ENCODE results near the gene MMP15.
"Not testable (repeated sequence)": the region's sequence is repeated elsewhere in the genome, so short reads cannot be mapped to it uniquely, and the experiment has no call there.

Gene MMP15

GRCh38 chr16:58054289-58054688, 28.7 kb downstream of the MMP15 start:
- DNase-seq (ENCODE audit: insufficient read length, low spot score) (no peak), FAIRE-seq (no peak)
- no peak for TF ChIP-seq CTCF (IDR thresholded peaks at IDR 0.05; ENCODE audit: insufficient read depth, missing control alignments)

- FAIRE-seq (no peak), DNase-seq (ENCODE audit: insufficient read length, low spot score) (no peak)
- TF ChIP-seq CTCF (IDR thresholded peaks at IDR 0.05; ENCODE audit: insufficient read depth, missing control alignments): no peak
Measured at GRCh38 chr16:58056580-58056979, 31.0 kb downstream of the MMP15 start.

- TF ChIP-seq CTCF (IDR thresholded peaks at IDR 0.05; ENCODE audit: insufficient read depth, missing control alignments): no peak
- FAIRE-seq: no peak
- DNase-seq (ENCODE audit: insufficient read length, low spot score): no peak
Measured at GRCh38 chr16:58057121-58057520, 31.6 kb downstream of the MMP15 start.

DNA sequence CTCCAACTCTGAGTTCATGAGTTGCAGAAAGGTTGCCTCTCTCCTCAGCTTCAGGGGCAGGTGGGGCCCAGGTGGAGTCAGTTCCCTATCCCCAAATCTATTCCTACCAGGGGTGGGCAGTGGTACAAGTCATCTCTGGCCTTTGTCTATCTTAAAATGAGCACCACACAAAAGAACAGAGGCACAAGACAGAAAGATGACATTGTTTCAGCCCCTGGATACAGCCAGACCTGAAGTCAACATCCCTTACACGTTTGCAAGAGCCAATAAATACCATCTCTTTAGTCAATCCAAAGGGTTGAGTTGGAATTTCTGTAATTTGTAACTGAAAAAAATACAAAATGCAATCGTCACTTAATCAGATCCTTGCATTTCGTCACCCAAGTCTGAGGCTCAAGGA, 32.2 kb downstream of the MMP15 start:
- no peak for FAIRE-seq
- TF ChIP-seq CTCF (IDR thresholded peaks at IDR 0.05; ENCODE audit: insufficient read depth, missing control alignments): no peak

GRCh38 chr16:58062821-58063220, 37.3 kb downstream of the MMP15 start:
- DNase-seq (ENCODE audit: insufficient read length, low spot score) (no peak), FAIRE-seq (no peak)
- TF ChIP-seq CTCF (IDR thresholded peaks at IDR 0.05; ENCODE audit: insufficient read depth, missing control alignments): no peak

More for the DNA sequence above, 32.2 kb downstream of the MMP15 start:
- no peak for DNase-seq (ENCODE audit: insufficient read length, low spot score)

DNA sequence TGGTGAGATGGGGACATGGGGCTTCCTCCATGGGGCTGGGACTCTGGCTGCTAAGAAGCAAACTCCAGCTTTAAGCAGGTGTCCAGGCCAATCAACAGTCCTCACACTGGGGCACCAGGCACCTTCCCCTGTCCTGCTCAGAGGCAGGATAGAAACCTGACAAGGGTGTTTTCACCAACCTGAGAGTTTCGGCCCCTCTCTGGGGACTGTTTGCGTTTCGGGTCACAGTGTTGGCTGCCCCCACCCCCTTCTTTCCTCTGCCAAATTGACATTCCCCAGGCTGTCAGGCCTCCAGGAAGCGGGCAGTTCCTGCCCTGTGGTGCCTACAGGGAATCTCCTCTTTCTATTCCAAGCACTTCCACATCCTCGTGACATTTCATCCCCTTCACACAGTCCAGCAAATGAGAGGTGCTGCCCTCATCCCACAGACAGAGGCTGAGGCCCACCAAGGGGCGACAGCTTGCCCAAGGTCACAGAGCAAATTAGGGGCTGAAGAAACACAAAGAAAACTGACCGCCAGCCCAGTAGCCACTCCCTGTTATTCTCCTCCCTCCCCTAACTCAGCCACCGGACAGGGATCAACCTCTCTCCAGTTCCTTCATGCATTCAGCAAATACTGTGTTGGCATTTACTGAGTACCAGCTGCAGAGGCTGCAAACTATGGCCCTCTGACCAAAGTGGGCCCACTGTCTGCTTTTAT, 38.0 kb downstream of the MMP15 start:
- FAIRE-seq: no peak
- no peak for DNase-seq (ENCODE audit: insufficient read length, low spot score)
- no peak for TF ChIP-seq CTCF (IDR thresholded peaks at IDR 0.05; ENCODE audit: insufficient read depth, missing control alignments)

GRCh38 chr16:58070585-58070984, 45.0 kb downstream of the MMP15 start:
- DNase-seq (ENCODE audit: insufficient read length, low spot score) (no peak), FAIRE-seq (no peak)
- TF ChIP-seq CTCF (IDR thresholded peaks at IDR 0.05; ENCODE audit: insufficient read depth, missing control alignments): no peak

DNA sequence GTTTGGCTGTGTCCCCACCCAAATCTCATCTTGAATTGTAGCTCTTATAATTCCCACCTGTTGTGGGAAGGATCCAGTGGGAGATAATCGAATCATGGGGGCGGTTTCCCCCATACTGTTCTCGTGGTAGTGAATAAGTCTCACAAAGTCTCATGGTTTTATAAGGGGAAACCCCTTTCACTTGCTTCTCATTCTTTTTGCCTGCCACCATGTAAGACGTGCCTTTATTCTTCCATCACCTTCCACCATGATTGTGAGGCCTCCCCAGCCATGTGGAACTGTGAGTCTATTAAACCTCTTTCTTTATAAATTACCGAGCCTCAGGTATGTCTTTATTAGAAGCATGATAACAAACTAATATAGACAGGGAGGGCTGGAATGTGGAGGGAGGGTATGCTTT, 46.6 kb downstream of the MMP15 start:
- DNase-seq (ENCODE audit: insufficient read length, low spot score); FAIRE-seq: not testable (repeated sequence)

- FAIRE-seq; DNase-seq (ENCODE audit: insufficient read length, low spot score): not testable (repeated sequence)
Measured at GRCh38 chr16:58073086-58073485, 47.5 kb downstream of the MMP15 start.
